Upper lobe of right lung (tissue), 1 donor: ENCODE measurements around the gene TMEM174. TPM values are rescaled to one million over a fixed set of nuclear protein-coding genes. Genes with fewer than 3 reads are reported as not detected.
A peak's percentile ranks its signal among the peaks of the same experiment; 100 is the strongest.

Experiments
- ATAC-seq: fragments of 200-7000 bp; cut with Tn5 transposase; one replicate; pipeline ENCODE4 v1.9.1; 2020; ENCODE audit warnings: mild to moderate bottlenecking, moderate library complexity
- DNase-seq: peaks from one replicate; pipeline ENCODE4 v3.0.0-alpha.2; 2020
- H3K27ac ChIP-seq: fragments of 200-600 bp; one replicate; pipeline ENCODE4 v1.8.0; 2022
- H3K27me3 ChIP-seq: fragments of 200-600 bp; one replicate; pipeline ENCODE4 v1.8.0; 2022; ENCODE audit warnings: mild to moderate bottlenecking
- H3K36me3 ChIP-seq: fragments of 200-600 bp; one replicate; pipeline ENCODE4 v1.8.0; 2022
- H3K4me1 ChIP-seq: fragments of 200-600 bp; one replicate; pipeline ENCODE4 v1.8.0; 2022
- H3K4me3 ChIP-seq: fragments of 200-600 bp; one replicate; pipeline ENCODE4 v1.8.0; 2022; ENCODE audit warnings: mild to moderate bottlenecking
- H3K9me3 ChIP-seq: fragments of 200-600 bp; one replicate; pipeline ENCODE4 v1.8.0; 2022
- intact Hi-C: fragments of 100-400 bp; cut with DNase I; formaldehyde crosslinking; loops from one replicate; pipeline ENCODE4 v1.11.0; 2022
- total RNA-seq: library from RNA; stranded (reverse); fragmentation: NEBNext Ultra II Directional; extraction: Animal tissue kit (Norgen Biotek cat#: 25700); gene quantifications from one replicate; pipeline ENCODE4 v1.2.1, GENCODE V29; 2021
- TF ChIP-seq, protein P1 (sequence below): fragments of 200-600 bp; IDR thresholded peaks from one replicate; pipeline ENCODE4 v1.8.0; 2022; ENCODE audit warnings: antibody characterized with exemption
- donor health status: DM: no; HTN: yes; CAD: no; lungs with severe emphysema.

TMEM174 gene
- total RNA-seq, 1 donor from 2014 or later = not detected

DNA sequence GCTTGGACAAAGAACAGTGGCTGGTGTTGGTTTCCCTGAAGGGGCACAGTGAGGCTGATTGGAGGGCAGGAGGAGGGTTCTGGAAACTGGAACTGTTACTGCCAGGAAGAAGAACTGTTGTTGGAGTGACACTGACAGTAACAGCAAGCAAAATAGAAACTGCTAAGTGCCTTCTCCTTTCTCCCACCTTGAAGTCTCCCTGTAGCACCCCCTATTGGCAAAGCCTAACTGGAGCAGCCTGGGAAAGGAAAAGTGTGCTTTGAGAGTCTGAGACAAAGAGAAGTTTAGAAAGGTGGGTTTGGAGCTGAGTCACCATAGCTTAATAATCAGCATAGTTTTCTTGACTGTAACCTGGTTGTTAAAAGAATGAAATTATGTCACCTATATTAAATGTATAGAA lies 2.5 kb upstream of the TMEM174 start:
- ATAC-seq (peak; percentile 63), DNase-seq (no peak)
- no peaks in the 10 kb centered on the region for H3K9me3 ChIP-seq
- TF ChIP-seq, protein P1, sequence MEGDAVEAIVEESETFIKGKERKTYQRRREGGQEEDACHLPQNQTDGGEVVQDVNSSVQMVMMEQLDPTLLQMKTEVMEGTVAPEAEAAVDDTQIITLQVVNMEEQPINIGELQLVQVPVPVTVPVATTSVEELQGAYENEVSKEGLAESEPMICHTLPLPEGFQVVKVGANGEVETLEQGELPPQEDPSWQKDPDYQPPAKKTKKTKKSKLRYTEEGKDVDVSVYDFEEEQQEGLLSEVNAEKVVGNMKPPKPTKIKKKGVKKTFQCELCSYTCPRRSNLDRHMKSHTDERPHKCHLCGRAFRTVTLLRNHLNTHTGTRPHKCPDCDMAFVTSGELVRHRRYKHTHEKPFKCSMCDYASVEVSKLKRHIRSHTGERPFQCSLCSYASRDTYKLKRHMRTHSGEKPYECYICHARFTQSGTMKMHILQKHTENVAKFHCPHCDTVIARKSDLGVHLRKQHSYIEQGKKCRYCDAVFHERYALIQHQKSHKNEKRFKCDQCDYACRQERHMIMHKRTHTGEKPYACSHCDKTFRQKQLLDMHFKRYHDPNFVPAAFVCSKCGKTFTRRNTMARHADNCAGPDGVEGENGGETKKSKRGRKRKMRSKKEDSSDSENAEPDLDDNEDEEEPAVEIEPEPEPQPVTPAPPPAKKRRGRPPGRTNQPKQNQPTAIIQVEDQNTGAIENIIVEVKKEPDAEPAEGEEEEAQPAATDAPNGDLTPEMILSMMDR = peak; percentile 42
- peaks cover 12% of the 10 kb centered on the region for H3K27me3 ChIP-seq
- no peak overlapping the region for H3K4me3 ChIP-seq
- no peaks in the 10 kb centered on the region for H3K36me3 ChIP-seq
- H3K4me1 ChIP-seq = no peaks in the 10 kb centered on the region
- H3K27ac ChIP-seq = no peak overlapping the region
- intact Hi-C loops = no loop called here

DNA sequence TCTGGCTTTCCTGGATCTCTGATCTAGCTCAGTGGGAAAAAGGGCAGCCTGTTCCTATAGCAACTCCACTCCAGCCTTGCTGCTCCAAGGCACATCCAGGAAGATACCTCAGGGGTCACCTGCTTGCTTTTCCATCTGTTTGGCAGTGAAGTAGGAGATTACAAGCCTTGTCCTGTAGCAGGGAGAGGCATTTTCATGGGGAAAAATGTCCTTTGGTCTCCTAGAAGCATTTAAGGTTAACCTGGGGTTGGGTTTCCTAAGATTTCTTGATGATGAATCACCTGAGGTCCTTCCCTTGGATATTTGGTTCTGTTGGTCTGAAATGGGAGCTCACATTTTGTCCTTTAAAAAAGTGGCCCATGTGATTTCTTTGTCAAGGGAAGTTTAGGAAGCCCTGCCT lies 1.5 kb upstream of the TMEM174 start:
- H3K27me3 ChIP-seq = peaks cover 12% of the 10 kb centered on the region
- H3K9me3 ChIP-seq = no peaks in the 10 kb centered on the region
- H3K4me1 ChIP-seq = no peaks in the 10 kb centered on the region
- TF ChIP-seq, protein P1 = no peak
- DNase-seq (no peak), ATAC-seq (no peak)
- intact Hi-C loops = no loop called here
- H3K4me3 ChIP-seq = no peak overlapping the region
- H3K27ac ChIP-seq = no peak overlapping the region
- no peaks in the 10 kb centered on the region for H3K36me3 ChIP-seq

DNA sequence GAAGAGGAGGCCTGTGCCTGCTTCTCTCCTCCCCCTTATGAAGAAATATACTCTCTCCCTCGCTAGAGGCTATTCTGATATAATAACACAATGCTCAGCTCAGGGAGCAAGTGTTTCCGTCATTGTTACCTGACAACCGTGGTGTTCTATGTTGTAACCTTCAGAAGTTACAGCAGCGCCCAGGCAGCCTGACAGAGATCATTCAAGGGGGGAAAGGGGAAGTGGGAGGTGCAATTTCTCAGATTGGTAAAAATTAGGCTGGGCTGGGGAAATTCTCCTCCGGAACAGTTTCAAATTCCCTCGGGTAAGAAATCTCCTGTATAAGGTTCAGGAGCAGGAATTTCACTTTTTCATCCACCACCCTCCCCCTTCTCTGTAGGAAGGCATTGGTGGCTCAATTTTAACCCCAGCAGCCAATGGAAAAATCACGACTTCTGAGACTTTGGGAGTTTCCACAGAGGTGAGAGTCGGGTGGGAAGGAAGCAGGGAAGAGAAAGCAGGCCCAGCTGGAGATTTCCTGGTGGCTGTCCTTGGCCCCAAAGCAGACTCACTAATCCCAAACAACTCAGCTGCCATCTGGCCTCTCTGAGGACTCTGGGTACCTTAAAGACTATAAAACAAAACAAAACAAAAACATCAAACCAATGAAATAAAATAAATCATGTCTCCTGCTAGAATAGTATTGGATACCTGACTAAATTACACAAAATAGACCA lies 1.3 kb downstream of the TMEM174 start:
- ATAC-seq = no peak
- Histone ChIP-seq H3K36me3 (no peaks in the 10 kb centered on the region), H3K4me1 (no peaks in the 10 kb centered on the region), H3K4me3 (no peak overlapping the region), H3K27ac (no peak overlapping the region), H3K27me3 (peaks cover 12% of the 10 kb centered on the region), H3K9me3 (no peaks in the 10 kb centered on the region)
- TF ChIP-seq, protein P1 = no peak
- intact Hi-C loops = no loop called here
- no peak for DNase-seq

DNA sequence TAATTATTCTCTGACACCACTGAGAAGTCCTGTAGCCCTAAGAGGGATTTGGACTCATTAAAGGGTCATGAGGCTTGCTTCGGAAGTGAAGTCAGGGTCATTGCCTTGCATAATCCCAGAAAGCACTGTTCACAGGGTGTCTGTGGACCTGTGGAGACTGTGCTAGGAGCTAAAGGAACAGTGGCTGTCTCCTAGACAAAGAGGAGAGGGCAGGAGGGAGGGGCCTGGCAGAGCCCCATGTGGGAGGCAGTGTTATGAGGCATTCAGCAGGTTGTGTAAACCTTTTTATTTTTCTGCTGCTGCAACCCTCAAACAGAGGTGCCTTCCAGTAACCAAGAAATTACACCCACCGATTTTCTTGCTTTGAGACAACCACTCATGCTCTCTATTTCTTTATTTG lies 3.3 kb downstream of the TMEM174 start:
- intact Hi-C loops = no loop called here
- H3K4me3 ChIP-seq = no peak overlapping the region

DNA sequence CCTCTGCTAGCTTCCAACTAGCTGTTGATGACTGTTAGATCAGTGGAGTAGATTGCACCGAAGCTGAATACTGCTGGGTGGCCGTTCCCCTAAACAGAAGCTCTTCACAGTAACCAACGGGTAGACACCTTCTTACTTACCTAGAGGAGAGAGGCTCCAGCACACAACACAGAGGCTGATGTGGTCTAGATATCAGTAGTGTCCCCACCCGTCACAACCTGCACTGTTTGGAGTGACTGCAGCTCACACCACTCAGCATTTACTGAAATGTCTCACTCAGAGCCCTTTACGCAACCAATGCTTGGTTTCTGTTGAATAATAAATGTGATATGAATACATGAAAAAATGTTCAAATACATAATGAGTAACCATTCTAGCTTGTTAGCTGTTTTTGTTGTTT lies 5.3 kb downstream of the TMEM174 start:
- DNase-seq (no peak), ATAC-seq (no peak)
- H3K27ac ChIP-seq = no peak overlapping the region
- H3K27me3 ChIP-seq = peaks cover 18% of the 10 kb centered on the region
- TF ChIP-seq, protein P1 = no peak
- intact Hi-C loops = no loop called here
- no peaks in the 10 kb centered on the region for H3K36me3 ChIP-seq
- H3K4me3 ChIP-seq = no peak overlapping the region
- H3K4me1 ChIP-seq = no peaks in the 10 kb centered on the region
- H3K9me3 ChIP-seq = no peaks in the 10 kb centered on the region

More for the DNA sequence above, 3.3 kb downstream of the TMEM174 start:
- Histone ChIP-seq H3K9me3 (no peaks in the 10 kb centered on the region), H3K27me3 (peaks cover 12% of the 10 kb centered on the region), H3K4me1 (no peaks in the 10 kb centered on the region), H3K36me3 (no peaks in the 10 kb centered on the region), H3K27ac (no peak overlapping the region)
- DNase-seq = no peak
- ATAC-seq = peak; percentile 33
- TF ChIP-seq, protein P1 = no peak
